D721Med (cell line): ENCODE results near the gene PPP3R1.

ENCODE experiments used
- DNase-seq: peaks from one replicate; pipeline ENCODE4 v3.0.0; 2011; ENCODE audit warnings: low spot score; ENCODE audit not compliant: insufficient read length
- FAIRE-seq: peaks from 2 replicates; lab custom pipeline; 2011; peaks lifted over from hg19 to GRCh38; lab: Jason Lieb, UNC
- CTCF ChIP-seq: IDR thresholded peaks from 2 replicates; pipeline ENCODE4 v1.5.1; 2012; ENCODE audit warnings: mild to moderate bottlenecking, control low read depth; ENCODE audit not compliant: insufficient read depth; ENCODE audit errors: missing control alignments

Gene PPP3R1

GRCh38 chr2:68134554-68134953 lies 117.8 kb downstream of the PPP3R1 start:
- FAIRE-seq (no peak), DNase-seq (no peak)
- TF ChIP-seq CTCF = no peak

GRCh38 chr2:68134120-68134519 lies 118.2 kb downstream of the PPP3R1 start:
- FAIRE-seq (no peak), DNase-seq (no peak)
- TF ChIP-seq CTCF = no peak
